ENCODE data around the gene ASTN2.
"Not testable (repeated sequence)": the region's sequence is repeated elsewhere in the genome, so short reads cannot be mapped to it uniquely, and the experiment has no call there.

Gene ASTN2

GRCh38 chr9:116857321-116857720, 557.5 kb downstream of the ASTN2 start:
- DNase-seq (ENCODE audit: insufficient read length, low spot score) (no peak), FAIRE-seq (no peak)
- TF ChIP-seq CTCF (IDR thresholded peaks at IDR 0.05; ENCODE audit: insufficient read depth, missing control alignments) = no peak

GRCh38 chr9:116855881-116856662, 558.8 kb downstream of the ASTN2 start:
- no peak for TF ChIP-seq CTCF (IDR thresholded peaks at IDR 0.05; ENCODE audit: insufficient read depth, missing control alignments)
- no peak for DNase-seq (ENCODE audit: insufficient read length, low spot score)
- no peak for FAIRE-seq

- no peak for TF ChIP-seq CTCF (IDR thresholded peaks at IDR 0.05; ENCODE audit: insufficient read depth, missing control alignments)
- DNase-seq (ENCODE audit: insufficient read length, low spot score) (no peak), FAIRE-seq (no peak)
These were observed 565.1 kb downstream of the ASTN2 start for GRCh38 chr9:116849721-116850120.

- no peak for FAIRE-seq
- DNase-seq (ENCODE audit: insufficient read length, low spot score) = no peak
- no peak for TF ChIP-seq CTCF (IDR thresholded peaks at IDR 0.05; ENCODE audit: insufficient read depth, missing control alignments)
These were observed 570.2 kb downstream of the ASTN2 start for GRCh38 chr9:116844621-116845020.

GRCh38 chr9:116843863-116844620, 570.8 kb downstream of the ASTN2 start:
- TF ChIP-seq CTCF (IDR thresholded peaks at IDR 0.05; ENCODE audit: insufficient read depth, missing control alignments) = no peak
- DNase-seq (ENCODE audit: insufficient read length, low spot score) (no peak), FAIRE-seq (no peak)

GRCh38 chr9:116842658-116843057, 572.2 kb downstream of the ASTN2 start:
- FAIRE-seq = no peak
- no peak for TF ChIP-seq CTCF (IDR thresholded peaks at IDR 0.05; ENCODE audit: insufficient read depth, missing control alignments)
- DNase-seq (ENCODE audit: insufficient read length, low spot score) = no peak

GRCh38 chr9:116838468-116838867, 576.4 kb downstream of the ASTN2 start:
- not testable (repeated sequence) for FAIRE-seq; DNase-seq (ENCODE audit: insufficient read length, low spot score)
